GM21723 (cell line): ENCODE results near the gene EPDR1.

Experiments
- ATAC-seq: cut with Tn5 transposase; IDR thresholded peaks from one replicate; pipeline ENCODE4 v1.9.1; 2021; ENCODE audit warnings: mild to moderate bottlenecking, moderate library complexity; ENCODE audit not compliant: unreplicated experiment

EPDR1 gene

DNA sequence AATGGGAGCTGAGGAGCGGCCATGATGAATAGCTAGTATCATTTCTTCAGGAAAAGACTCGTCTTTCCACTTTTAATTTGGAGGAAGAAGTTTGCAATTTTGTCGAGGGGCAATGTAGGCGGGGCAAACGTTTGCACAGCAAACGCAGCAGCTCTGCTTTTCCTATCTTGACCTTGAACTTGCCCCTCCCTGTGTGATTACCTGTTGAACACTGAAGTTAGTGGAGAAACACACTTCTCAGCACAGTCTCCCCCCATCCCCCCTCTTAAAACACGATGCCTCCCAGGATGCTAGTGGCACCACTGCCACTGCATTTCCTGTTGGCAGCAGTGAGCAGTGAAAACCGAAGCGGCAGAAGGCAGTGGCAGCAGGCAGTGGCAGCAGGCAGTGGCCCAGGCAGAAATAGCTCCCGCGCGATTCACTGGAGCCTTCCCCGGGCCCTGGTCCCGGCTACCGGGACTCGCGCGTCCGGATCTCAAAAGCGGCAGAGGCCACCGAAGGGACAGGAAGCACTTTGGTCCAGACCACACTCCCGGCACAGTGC lies at the start of gene EPDR1:
Gene EPDR1 (plus strand): TSS at position 336 of the 544 bp plus-strand sequence. CDS start 300 bp downstream, outside the sequence.
- ATAC-seq: peak; percentile 41

DNA sequence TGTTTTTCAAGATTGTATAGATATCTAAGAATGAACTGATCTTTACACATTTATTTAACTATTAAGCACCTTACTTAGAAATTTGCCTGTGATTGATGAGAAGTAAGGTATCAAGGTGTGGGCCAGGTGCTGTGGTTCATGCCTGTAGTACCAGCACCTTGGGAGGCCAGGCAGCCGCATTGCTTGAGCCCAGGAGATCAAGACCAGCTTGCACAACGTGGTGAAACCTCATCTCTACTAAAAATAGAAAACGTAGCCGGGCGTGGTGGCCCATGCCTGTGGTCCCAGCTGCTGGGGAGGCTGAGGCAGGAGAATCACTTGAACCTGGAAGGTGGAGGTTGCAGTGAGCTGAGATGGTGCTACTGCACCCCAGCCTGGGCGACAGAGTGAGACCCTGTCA lies 38.4 kb upstream of the EPDR1 start:
- ATAC-seq: no peak

DNA sequence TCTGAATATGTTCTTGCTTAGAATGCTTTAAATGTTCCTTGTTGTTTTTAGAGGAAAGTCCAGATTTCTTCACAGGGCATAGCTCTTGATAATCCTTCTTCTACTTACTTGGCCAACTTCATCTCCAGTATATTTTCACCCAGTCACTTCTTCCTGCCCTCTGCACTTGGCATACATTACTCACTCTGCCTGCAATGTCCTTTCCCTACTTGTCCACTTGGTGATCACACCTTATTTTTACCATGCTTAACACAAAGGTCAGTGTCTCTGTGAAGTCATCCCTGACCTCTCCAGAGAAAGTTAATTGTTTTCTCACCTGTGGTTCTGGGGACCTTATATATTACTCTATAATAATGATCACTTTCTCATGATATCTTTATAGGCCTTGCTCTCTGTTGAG lies 27.1 kb upstream of the EPDR1 start:
- no peak for ATAC-seq

DNA sequence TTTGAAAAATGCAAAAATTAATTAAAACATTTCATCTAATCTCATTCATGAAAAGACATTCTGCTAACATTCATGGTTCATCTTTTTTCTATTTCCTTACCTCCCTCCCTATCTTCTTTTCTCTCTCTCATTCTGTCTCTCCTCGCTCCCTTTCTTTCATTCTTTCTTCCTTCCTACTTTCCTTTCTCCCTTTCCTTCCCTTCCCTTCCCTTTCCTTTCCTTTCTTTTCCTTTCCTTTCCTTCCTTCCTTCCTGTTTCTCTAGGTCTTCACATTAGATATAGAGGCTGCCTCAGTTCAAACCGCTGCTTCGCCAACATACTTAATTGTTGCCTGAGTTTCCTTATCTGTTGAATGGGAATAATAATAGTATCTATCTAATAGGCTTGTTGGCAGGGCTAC lies 25.8 kb upstream of the EPDR1 start:
- ATAC-seq: no peak

DNA sequence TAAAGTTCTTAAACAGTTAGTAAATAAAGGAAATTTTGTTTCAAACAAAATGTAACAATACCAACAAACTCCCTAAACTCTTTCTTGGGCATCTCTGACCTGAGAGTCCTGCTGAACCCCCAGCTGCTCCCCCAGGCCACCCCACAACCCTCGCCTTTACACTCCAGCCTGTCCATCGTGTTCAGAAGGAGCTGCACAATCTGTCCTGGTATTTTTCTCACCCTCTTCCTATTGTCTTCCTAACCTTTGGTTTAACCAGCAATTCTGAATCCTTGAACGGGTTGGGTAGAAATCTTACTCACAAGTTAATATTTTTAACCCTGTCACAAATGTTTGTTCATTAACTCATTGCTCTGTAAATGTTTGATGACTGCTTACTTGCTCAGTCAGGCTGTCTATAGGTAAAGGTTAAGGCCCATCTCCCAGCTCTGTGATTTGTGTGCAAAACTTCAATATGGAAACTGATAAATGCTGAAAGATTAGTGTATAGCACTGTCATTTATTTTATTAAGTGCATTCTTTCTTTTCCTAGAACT lies 20.7 kb upstream of the EPDR1 start:
- ATAC-seq: no peak

DNA sequence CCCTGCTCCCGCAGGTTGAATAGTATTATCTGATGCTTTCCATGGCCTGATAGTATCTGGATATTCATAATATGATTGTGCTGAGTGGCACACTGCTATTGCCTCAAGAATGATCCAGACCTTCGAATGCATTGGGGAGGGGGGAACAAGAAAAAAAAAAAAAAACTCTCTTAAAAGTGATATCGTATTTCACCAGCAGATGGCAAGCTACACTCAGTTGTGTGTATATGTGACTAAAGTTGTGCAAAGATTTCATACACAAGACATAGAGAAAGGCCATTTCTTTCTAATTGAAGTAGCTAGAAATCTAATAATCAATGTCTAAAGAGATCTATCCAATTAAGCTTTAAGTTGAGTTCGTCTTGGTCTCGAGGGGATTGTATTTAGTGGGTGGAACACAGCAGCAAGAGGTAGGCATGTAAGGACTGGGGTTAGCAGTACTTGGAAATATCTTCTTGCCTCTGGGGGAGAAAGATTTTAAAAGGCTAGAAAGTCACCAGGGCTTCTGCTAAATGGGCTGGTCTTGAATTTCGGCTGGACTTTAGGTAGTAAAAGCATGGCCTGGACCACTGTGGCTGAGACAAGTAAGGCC lies 19.1 kb upstream of the EPDR1 start:
- ATAC-seq: no peak

DNA sequence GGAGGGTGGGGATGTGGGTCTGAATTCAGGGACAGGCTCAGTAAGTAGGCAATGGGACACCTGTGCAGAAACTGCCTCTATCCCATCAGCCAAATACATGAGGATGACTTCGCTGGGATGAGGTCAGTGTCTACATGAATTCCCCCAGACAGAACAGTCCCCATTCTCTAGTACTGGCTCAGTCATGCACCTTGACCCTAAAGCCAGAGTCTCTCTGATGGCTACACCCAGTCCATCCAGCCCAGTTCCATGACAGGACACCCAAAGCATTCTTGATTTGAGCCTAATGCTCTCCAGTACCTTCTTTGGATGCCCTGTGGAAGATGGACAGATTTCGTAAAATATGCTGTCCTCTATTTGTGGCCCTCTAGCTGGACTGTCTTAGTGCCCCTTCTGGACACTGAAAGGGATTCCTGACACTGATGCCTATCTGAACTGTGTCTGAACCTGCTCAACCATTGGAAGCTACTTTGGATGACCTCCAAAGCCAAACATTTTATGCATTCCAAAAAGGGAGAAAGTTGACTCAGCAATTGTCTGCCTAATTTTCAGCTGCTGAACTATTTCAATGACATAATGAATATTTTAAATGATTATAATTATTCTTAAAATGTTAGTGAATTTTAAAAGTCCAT lies 18.4 kb upstream of the EPDR1 start:
- no peak for ATAC-seq

DNA sequence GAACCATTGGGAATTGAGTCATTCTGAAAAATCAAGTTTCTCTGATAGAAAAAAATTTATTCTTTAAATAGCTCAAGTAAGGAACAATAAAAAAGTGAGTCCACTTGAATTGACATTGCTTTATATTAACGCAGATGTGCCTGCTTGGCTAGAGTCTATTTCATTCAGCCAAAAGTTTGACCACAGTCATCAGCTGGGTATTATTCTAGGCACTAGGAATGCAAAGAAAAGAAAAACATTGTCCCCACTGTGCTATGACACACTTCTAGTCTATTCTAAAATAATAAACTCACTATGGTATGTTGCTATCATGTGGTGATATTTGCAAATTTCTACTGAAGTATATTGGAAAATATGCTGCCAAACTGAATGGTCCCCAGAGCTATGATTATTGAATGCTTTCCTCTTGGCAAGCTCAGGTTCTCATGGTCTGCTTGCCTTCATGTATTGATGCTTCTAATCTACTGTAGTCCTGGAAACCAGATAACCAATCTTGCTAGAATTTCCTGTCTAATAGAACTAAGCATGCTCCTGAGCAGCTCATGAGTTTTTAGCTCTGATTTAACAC lies 12.1 kb upstream of the EPDR1 start:
- ATAC-seq: no peak

DNA sequence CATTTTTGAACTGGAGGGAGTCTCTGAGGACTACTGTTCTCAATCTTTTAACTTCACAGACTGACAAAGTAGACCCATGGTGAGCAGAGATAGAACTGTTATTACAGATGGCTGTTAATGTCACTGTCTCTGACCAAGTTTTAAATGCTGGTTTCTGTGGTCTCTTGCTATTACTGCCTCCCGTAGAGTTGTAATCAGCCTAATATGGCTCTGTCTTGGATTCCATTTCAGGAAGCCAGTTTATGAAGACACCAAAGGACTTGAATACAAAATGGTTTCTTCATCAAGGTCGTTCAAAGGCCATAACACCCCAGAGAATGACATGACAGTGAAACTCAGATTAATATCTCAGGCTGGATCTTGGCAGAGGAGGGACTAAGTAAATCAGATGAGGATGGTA lies 7.7 kb upstream of the EPDR1 start:
- no peak for ATAC-seq

DNA sequence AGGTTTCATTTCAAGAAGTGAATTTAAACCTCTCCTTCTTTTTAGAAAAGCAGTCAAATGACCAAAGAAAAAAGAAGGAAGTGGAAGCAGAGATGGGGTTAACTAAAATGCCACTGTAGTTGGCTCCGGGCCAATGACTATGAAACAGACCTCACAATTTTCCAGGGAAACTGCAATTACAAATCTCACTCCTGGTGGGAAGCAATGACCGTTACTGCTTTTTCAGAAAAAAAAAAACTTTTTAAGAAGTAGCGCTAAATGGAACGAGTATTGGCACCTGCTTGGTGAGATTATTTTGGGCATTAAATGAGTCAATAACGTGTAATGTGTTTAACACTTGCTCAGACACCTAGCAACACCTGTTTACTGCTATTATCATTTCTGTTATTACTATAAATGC lies 5.0 kb upstream of the EPDR1 start:
- ATAC-seq: no peak

DNA sequence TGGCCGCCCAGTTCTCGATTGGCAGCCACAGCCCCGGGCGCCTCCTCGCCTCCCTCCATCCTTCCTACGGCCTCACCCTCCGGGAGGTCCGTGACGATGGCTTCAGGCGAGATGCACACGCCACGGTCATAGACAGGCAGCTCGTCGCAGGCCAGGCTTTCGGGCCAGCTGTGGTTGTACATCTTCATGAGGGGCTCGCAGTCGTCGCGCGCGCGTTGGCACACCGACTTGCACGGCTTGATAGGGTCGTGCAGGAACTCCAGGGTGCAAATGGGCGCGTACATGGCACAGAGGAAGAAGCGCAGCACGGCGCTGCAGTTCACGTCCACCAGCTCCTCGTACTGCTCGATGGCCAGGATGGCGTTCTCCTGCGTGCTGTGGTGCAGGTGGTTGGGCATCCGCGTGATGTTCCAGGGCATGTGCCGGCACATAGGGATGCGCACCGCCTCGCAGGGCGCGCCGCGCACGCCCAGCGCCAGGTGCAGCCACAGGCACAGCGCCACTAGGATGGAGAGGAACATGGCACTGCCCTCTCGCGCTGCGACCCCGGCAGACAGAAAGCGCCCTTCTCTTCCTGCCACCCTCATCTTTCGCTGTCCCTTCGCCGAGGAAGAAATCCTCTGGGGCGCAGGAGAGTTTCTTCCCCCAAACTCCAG lies 4.3 kb upstream of the EPDR1 start:
- no peak for ATAC-seq

DNA sequence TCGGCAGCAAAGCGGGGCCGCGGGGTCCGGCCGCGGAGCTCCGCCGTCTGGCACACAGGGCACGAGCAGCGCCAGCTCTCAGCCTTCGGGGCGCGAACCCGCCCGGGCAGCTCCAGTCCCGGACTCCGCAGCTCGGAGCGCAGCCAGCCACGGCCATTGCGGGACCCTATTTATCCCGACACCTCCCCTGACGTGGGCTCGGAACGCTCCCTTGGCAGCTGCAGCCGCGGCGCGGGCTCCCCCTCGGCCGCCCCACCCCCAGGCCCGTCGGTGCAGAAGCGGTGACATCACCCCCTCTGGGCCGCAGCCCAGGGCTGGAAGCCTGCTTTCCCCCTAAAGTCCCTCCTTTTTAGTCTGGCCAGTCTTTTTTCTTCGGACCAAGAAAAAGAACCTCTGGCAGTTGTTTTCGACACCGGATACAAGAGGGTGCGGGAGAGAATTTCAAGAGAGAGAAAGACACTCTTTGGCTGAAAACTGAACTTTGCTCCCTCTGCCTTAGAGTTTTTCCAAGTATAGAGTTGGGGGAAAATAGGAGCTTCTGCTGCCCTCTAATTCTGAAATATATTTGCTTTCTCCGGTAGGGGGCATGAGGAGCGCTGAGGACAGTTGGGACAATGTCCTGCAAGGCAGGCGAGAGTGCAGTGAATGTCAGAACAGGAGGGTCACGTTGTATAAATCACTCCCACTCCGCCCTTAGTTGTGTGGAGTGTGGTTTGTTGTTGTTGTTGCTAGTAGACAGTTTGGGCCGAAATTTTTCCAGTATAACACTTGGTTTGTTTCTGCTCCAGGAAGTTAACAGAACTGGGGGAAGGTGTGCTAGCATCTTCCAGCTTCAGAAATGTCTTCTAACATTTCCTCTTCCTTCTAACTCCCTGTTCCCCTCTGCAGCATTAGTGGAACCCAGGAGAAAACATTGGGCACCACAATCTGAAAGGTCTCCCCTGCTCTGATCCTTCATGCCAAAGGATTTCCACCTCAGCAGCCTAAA lies 3.5 kb upstream of the EPDR1 start, which contains the start of gene SFRP4:
Gene SFRP4 (minus strand): TSS at position 145 of the 988 bp plus-strand sequence. CDS start 280 bp downstream, outside the sequence.
- peak; percentile 43 for ATAC-seq

DNA sequence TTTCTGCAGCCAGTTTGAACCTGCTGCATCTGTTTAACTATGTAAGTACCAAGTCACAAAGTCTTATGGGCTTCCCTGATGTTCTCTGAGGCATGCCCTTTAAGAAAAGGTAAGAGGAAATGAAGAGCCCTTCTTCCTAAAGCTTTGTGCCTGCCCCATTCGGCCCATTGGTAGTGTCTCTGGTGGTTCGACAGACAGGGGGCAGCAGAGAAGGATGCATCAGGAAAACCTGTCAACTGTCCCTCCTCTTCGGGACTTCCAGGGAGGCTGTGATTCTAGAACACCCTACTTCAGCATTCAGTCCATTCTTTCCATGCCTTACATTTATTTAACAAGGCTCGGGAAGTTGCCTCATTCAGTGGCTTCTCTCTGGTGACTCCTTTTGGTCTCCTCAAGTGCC lies 1.9 kb upstream of the EPDR1 start:
- no peak for ATAC-seq

DNA sequence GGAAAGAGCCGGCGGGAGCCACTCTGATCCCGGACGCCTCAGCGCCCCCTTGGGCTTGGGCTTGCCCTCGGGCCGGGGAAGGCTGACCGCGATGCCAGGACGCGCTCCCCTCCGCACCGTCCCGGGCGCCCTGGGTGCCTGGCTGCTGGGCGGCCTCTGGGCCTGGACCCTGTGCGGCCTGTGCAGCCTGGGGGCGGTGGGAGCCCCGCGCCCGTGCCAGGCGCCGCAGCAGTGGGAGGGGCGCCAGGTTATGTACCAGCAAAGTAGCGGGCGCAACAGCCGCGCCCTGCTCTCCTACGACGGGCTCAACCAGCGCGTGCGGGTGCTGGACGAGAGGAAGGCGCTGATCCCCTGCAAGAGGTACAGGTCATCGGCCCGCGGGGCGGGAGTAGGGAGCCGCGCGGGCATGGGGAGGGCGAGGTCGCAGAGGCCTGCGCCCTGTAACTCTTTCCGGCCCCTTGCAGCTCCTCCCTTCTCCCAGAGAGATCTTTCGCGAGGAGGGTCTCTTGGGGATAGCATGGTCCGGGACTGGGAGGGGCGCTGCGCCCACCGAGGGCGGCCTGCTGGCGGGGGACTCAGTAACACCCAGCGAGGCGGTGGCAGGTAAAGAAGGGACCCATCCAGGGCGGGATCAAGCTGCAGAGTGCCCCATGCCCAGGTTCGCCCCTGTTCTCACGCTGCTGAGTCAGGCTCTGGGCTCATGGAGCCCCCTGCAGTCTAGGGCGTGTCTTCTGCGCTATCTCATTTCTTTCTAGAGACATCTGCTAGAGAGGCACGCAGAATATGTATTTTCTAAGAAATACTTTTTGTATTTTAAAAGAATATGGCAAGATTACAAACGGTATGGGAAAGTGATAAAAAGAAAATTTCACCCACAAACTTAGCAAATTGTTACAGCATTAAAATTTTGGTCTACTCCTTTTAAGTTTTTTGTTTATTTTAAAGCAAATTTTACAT lies 687 bp downstream of the EPDR1 start:
- peak; percentile 63 for ATAC-seq

DNA sequence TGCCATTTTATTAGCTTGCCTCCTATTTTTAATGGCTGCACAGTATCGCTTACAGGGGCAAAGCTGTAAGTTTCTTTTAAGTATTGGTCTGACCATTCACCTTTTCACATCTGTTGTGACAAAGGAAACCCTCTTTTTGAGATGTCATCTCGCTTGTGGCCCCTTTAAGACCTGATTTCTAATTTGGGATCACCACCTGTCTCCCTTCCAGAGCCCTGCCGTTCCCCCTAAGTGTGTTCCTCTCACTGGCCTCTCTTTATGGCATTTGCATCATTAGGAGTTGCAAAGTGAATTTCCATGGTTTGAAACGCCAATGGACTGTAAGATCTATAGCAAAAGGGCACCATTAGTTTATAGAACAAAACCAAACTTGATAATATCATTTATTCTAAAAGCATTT lies 1.4 kb downstream of the EPDR1 start:
- ATAC-seq: no peak

DNA sequence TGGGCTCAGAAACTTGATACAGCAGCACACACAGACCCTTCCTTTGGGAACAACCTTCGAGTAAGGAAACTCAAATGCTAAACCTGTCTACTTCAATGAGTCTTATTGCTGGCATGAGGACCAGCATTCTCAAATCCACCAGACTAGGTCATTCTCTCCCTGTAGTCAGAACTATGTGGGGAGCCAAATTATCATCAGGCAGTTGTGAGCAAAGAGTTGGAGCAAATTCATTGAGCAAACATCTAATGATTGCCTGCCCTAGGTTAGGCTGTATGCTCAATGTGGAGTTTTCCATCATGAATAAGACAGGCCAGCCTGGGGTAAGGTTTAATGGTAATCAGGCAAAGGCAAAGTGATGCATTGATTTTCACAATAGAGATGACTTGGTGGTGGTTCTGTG lies 3.6 kb downstream of the EPDR1 start:
- no peak for ATAC-seq

DNA sequence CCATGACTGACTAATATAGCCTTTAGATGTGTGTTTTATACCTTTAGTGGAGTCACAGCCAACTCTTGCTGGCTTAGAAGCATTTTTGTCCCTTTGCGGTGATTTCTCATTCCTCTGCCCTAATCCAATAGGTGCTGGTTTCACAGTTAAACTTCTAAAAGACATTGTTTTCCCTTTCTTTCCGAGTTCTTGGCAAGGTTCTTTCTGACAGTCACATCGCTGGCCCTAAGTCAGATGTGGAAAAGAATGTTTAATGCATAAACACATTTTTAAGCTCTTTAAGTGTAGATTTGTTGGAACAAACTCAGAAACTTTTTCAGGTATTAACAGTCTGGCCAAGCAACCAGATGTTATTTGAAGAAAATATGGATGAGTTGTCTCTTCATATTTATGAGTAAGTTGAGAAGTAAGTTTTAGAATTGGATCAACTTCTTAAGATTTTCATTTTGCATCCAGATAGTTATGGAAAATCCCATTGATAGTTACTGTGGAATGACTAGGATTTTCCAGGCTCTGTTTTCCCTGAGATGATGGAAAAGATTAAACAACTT lies 4.1 kb downstream of the EPDR1 start:
- no peak for ATAC-seq

DNA sequence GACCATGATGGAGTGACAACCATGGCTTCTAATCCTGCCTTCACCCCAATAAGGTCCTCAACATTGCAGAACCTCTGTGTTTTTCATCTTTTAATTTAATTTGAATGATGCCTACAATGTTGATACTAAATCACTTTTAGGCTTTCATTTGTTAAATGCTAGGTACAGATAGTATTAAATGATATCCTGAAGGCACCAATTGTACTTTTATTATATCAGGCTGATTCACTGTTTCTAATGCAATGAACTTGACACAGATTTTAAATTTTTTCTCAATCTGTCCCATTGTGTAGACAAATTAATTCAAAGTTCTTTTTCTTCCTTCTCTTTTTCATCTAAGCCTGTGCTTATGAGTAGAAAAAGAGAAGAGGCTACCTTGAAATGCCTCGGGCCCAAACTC lies 5.2 kb downstream of the EPDR1 start:
- no peak for ATAC-seq
